ENCODE data around the gene STK38.
"Not testable (repeated sequence)": the region's sequence is repeated elsewhere in the genome, so short reads cannot be mapped to it uniquely, and the experiment has no call there.

Gene STK38

GRCh38 chr6:36452897-36453296, 94.4 kb downstream of the STK38 start:
- H3K36me3 ChIP-seq (ENCODE audit: control insufficient read depth, insufficient read depth, low read length); H3K27me3 ChIP-seq (replicated peaks; ENCODE audit: control insufficient read depth, insufficient read depth, low read length, poor library complexity, severe bottlenecking); H3K4me3 ChIP-seq (ENCODE audit: insufficient read depth, low read depth, low read length, poor library complexity, severe bottlenecking); DNase-seq; H3K9me3 ChIP-seq (ENCODE audit: control insufficient read depth, low read length); H3K27ac ChIP-seq (ENCODE audit: insufficient read depth, low read length, poor library complexity, severe bottlenecking); H3K4me1 ChIP-seq (ENCODE audit: control insufficient read depth, insufficient read depth, low read length, poor library complexity, severe bottlenecking): not testable (repeated sequence)

- not testable (repeated sequence) for H3K9me3 ChIP-seq (ENCODE audit: control insufficient read depth, low read length); H3K4me3 ChIP-seq (ENCODE audit: insufficient read depth, low read depth, low read length, poor library complexity, severe bottlenecking); H3K36me3 ChIP-seq (ENCODE audit: control insufficient read depth, insufficient read depth, low read length); H3K27ac ChIP-seq (ENCODE audit: insufficient read depth, low read length, poor library complexity, severe bottlenecking); DNase-seq; H3K4me1 ChIP-seq (ENCODE audit: control insufficient read depth, insufficient read depth, low read length, poor library complexity, severe bottlenecking); H3K27me3 ChIP-seq (replicated peaks; ENCODE audit: control insufficient read depth, insufficient read depth, low read length, poor library complexity, severe bottlenecking)
Observed at GRCh38 chr6:36449173-36449572, 98.1 kb downstream of the STK38 start.

DNA sequence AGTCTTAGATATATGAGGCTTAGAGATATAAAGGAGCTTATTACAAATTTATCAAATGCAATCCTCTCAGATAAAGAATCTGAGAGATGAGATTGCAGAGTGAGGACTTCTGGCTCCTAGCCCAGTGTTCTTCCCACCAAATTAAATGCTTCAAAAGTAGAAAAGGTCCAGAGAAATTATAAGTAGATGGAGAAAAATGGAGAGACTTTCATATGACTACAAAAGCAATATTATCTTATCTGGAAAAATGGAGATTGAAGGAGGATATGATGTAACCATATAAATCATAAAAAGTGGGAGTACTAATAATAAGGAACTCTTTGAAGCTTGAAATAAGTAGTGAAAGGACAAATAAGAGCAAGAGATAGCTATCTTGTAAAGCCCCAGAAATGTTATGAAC, 101.7 kb downstream of the STK38 start:
- no peaks in the 10 kb centered on the region for H3K27me3 ChIP-seq (replicated peaks; ENCODE audit: control insufficient read depth, insufficient read depth, low read length, poor library complexity, severe bottlenecking)
- no peaks in the 10 kb centered on the region for H3K9me3 ChIP-seq (ENCODE audit: control insufficient read depth, low read length)
- no peak overlapping the region for H3K27ac ChIP-seq (ENCODE audit: insufficient read depth, low read length, poor library complexity, severe bottlenecking)
- no peaks in the 10 kb centered on the region for H3K36me3 ChIP-seq (ENCODE audit: control insufficient read depth, insufficient read depth, low read length)
- peaks cover 21% of the 10 kb centered on the region for H3K4me1 ChIP-seq (ENCODE audit: control insufficient read depth, insufficient read depth, low read length, poor library complexity, severe bottlenecking)
- DNase-seq: no peak
- H3K4me3 ChIP-seq (ENCODE audit: insufficient read depth, low read depth, low read length, poor library complexity, severe bottlenecking): no peak overlapping the region

GRCh38 chr6:36444470-36444869, 102.8 kb downstream of the STK38 start:
- H3K27me3 ChIP-seq (replicated peaks; ENCODE audit: control insufficient read depth, insufficient read depth, low read length, poor library complexity, severe bottlenecking): no peaks in the 10 kb centered on the region
- peak overlapping the region; percentile 84 for H3K4me3 ChIP-seq (ENCODE audit: insufficient read depth, low read depth, low read length, poor library complexity, severe bottlenecking)
- no peaks in the 10 kb centered on the region for H3K36me3 ChIP-seq (ENCODE audit: control insufficient read depth, insufficient read depth, low read length)
- H3K27ac ChIP-seq (ENCODE audit: insufficient read depth, low read length, poor library complexity, severe bottlenecking): no peak overlapping the region
- H3K9me3 ChIP-seq (ENCODE audit: control insufficient read depth, low read length): no peaks in the 10 kb centered on the region
- DNase-seq: no peak
- H3K4me1 ChIP-seq (ENCODE audit: control insufficient read depth, insufficient read depth, low read length, poor library complexity, severe bottlenecking): peaks cover 21% of the 10 kb centered on the region
